Stimulated activated CD8-positive, alpha-beta memory T cell treated with anti-CD3 and anti-CD28 coated beads, Interleukin-2, amount 100 ng/mL, for 1 hour (primary cell): ENCODE data around the gene NFYC.

ENCODE experiments used
- DNase-seq, 2 donors: peaks; one replicate each; pipeline ENCODE4 v3.0.0-alpha.2; 2020; ENCODE audit warnings: low read depth in 2 of 2

Gene NFYC

DNA sequence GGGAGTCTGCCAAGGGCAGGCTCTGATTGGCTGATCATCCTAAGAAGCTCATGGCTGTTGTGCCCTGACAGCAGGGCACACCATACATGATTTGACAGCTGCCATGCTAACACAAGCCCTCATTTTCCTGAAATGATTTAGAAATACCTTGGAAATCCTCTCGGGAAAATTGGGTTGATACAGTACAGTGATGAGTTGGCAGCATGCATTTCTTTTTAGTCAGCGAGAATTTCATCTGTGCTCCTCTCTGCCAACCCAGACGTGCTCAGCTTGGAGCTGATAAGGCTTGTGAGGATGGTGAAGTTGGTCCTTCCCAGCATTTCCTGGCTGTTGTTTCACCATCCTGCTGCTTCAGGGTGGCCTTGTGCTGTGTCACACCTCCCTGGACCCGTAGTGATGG, 69.5 kb downstream of the NFYC start:
- DNase-seq = no peak

DNA sequence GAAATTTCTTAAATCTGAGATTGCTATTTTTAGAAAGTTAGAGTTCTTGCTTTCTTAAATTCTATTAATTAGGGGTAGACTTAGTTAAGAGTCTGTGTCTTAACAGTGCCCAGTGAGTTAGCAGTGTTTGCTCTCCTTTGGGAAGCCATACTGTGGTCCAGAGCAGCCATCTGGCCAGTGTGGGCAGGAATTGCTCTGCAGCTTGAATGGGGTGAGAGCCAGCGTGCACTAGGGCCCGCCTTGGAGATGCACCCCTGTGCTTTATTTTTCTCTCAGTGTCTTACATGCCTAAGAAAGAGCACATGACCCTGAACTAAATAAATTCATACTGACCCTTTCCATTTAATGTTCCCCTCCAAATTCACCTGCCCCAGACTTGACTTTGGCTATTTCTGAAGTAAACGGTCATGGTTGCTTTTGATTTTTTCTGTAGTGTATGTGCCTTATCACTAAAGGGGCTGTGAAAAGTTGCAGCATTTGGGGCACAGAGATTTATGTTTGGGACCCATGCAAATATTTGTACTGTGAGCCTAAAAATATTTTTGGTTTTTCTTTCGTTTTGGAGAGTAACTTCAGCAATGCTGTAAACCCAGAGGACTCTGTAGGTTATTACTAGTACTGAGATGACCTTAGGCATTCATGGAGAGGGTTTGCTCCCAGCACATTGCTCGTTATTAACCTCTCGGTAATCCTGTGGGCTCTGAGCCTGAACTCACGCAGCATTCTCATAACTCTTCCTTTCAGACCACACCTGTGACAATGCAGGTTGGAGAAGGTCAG, 70.8 kb downstream of the NFYC start:
- no peak for DNase-seq

DNA sequence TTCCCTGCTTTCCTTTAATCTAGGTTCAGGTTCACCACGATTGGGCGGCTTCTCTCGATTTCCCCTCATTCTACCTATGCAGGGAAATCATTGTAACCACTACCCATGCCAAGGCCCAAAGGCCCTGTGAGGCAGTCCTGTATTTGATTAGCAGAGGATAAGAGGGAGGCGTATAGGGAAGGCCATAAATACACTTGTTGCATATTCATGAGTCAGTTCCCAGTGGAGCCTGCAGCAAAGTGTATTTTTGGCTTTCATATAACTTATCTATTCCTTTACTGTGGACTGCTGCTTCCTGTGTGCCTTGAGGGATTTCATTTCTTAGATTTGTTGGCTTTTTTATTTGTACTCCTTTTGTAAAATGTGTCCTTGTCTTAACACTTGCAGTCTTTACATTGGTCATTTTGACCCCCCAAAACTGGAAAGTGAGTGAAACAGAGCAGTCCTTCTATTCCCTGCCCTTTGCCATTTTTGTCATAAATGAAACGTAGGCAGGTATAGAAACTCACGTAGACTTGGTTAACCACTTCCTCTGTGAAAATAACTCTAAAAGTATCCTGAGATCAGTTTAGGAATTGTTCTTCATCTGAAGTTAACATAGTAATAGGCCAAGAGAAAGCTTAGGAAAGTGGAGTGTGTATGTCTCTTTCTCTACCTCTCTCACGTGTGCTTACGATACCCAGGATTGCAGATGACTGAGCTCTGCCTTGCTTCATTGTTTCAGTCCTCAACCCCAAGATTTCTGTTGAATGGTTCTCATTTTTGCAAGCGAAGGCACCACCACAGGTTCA, 72.4 kb downstream of the NFYC start:
- DNase-seq = no peak

- DNase-seq = no peak
Measured at GRCh38 chr1:40764981-40765380, 73.5 kb downstream of the NFYC start.

GRCh38 chr1:40766017-40766416, 74.5 kb downstream of the NFYC start:
- DNase-seq = no peak

- no peak for DNase-seq
Measured at GRCh38 chr1:40766560-40766959, 75.1 kb downstream of the NFYC start.

DNA sequence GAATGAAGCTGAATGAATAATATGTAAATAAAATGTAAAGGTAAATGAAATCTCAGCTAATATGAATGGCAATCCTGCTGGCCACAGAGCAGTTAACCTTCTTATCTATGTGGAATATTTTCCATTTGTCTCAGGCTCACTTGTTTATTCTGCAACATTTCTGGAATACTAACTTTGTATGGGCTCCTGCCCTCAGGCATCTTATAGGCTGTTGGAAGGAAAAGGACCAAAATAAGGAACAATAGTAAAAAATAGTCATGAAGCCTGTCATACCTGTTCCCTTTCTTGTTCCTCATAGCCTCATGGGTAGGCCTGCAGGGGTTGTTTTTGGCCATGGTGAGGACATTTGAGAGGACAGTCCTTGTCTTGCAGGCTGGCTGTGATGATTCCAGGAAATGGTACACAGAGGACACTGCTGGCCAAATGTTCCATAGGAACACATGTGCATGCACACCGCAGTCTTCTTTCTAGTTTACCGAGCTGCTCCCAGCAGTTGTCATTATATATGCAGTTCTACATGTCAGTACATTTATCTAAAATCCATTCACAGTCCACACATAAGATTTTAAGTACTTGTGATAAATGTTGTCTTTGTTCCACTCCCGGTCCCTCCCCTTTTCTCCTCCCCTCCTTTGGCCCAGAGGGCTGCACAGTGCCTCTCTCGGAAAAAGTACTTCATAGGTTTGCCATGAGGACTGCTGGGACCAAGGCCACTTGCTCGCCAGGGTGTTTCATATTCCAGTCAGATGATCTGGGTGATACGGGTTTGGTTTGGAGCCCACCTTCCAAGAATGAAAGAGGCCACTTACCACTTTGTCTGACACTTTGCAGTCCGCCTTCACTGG, 76.9 kb downstream of the NFYC start:
- no peak for DNase-seq

- no peak for DNase-seq
Measured at GRCh38 chr1:40769815-40770214, 78.3 kb downstream of the NFYC start.

- DNase-seq = no peak
Measured at GRCh38 chr1:40770296-40771070, 79.0 kb downstream of the NFYC start.

DNA sequence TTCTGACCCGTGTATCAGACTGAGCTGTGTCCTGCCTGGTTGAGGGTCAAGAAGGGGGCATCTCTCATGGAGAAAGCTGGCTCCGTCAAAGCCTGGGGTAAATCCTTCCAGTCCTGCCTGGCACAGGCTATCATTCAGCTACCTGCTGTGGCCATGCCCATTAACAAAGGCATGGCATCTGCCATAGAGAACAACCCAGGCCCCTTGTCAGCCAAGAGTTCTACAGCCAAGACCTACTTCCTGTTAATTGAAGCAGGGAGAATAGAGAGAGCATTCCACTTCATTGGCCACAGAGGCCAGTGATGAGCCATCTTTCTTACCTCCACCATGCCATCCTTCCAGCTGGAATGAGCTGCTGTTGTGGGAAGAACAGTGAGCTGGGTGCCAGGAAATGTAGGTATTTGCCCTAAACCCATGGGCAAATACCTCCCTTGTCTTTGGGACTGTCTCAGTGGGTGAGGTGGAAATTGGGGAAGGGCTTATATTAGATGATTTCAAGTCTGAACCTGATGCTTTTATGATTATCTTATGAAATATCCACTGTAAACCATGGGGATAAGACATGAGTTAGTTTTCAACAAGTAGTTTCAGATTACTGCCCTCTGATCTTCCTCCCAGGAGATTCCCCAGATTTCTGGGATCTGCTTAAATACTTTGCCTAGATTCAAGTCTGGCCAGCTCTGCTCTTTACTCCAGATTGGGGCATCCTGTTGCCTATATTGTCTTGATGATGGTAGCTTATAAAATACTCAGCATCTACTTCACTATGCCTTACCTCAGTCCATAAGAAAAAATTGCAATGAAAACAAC, 80.8 kb downstream of the NFYC start:
- no peak for DNase-seq

- DNase-seq = no peak
Measured at GRCh38 chr1:40773748-40774265, 82.3 kb downstream of the NFYC start.

DNA sequence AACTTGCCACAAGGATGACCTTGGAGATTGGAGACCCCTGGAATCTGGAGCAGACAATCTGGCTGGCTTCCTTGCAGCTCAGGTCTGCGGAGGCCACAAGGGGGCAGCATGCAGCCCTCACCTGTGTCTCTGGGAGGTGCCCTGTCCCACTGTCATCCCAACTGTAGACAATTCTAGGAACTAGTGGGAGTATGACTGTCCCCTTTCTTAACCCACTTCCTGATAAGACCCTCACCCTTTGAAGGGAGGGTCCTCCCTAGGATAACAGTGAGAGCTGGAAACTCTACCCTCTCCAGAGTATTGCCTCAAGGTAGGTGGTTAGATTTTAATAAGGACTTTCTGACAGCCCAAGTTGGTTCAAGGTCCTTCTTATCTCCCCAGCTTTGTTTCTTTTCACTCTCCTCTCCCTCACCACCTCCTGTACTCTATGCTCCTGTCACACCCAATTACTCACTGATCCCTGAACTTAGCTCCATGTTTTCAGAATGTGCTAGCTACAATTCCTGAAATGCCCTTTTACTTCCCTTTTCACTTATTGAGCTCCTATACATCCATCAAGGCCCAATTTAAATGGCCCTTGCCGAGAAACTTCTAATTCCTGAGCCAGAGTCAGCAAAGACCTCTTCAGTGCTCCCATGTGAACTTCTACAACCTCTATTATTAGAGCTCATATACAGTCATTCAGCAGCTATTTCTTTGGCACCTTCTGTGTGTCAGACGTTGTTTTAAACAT, 82.9 kb downstream of the NFYC start:
- DNase-seq = peak; percentile 34 to 55

DNA sequence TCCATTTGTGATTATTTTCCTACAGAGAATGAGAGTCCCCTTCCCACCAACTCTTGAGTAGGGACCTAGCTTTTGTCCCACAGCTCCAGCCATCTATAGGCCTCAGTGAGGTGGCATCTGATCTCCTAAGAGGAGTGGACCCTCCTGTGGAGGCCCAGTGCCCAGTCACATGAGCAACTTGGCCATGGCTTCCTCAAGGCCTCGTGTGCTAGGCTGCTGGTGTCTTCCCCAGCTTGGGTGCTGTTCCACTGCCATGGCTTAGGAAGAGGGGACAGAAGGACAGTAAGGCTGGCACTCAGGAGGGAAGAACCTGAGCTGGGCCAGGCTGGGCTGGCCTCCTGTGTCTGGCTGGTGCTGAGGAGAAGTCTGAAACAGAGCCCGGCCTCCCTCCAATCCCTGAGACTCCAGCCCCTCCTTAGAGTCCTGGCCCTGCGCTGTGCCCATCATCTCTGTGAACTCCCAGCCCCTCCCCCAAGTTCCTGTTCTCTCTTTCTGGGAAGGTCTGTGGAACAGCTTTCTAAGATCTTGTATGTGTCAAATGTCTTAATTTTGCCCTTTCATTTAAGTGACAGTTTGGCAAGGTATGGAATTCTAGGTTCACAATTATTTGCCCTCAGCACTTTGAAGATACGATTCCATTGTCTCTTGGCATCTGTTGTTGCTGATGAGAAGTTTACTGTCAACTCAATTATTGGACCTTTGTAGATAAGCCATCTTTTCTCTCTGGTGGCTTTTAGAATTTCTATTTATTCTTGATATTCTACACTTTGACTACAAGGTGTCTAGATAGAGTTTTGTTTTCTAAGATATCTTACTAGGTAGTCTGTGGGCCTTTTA, 85.0 kb downstream of the NFYC start:
- DNase-seq = no peak

DNA sequence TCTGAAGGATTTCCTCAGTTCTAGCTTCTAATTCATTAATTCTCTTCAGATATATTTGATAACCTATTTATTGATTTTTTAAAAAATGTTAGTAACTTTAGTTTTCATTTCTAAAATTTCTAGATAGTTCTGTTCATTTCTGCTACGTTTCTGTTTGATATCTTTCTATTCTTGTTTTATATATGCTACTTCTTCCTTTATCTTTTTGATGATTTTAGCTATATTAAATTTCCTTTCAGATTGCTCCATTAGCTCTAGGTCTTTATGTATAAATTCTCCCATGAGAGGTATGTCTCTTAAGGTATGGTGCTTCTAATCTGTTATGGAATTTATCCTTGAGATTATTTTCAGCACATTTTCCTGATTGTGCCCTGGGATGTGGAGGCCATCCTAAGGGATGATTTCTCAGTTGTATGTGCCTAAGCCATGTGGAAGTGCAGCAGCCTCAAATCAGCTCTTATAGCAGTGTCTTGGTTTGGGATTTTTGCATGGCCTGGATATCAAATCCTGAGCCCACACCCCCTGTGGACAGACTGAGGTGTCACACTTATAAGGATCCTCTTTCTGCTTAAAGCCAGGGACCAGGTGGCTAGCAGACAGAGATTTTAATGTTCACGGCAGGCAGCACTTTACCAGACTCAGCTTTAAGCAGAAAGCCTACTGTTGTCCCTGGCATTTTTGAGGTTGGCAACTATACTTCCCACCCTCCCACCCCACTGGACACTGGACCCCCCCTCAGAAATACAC, 85.9 kb downstream of the NFYC start:
- no peak for DNase-seq

DNA sequence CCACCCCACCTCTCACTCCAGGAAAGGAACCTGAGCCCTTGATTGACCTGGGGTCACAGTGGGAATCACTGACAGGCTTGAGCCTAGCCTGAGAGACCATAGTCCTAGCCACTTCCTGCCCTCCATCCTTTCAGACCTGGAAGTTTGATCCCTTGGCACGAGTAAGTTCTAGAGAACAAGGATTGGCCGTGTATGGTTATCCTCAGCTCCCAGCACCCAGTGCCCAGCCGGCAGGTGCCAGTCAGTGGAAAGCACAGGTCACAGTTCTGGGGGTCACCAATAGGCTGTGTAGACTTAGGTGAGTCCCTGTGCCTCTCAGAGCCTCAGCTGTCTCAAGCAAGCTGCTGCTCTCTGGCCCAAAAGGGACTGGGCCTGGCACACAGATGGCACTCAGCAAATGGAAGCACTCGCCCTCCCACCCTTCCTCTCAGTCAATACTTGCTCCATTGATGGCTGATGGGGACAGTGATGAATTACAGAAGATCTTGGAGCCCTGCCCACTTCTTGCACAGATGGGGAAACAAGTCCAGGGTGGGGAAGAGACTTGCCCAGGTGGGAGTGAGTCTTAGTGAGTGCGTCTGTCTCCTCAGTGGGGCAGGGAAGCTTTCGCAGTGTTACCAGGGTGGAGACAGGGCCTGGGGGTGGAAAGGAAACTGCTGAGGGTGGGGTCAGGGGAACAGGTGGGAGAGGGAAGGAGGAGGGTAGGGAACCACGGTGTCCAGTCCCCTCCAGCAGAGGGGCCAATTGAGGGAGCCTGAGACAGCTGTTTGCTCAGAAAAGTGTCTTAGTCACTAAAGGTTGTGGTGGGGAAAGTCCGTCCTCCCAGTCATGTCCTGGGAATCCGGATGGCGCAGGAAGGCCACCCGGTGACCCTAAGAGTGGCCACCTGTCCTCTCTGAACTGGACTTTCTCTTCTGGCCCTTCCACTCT, 89.4 kb downstream of the NFYC start:
- no peak for DNase-seq

GRCh38 chr1:40781608-40781971, 90.1 kb downstream of the NFYC start:
- no peak for DNase-seq

DNA sequence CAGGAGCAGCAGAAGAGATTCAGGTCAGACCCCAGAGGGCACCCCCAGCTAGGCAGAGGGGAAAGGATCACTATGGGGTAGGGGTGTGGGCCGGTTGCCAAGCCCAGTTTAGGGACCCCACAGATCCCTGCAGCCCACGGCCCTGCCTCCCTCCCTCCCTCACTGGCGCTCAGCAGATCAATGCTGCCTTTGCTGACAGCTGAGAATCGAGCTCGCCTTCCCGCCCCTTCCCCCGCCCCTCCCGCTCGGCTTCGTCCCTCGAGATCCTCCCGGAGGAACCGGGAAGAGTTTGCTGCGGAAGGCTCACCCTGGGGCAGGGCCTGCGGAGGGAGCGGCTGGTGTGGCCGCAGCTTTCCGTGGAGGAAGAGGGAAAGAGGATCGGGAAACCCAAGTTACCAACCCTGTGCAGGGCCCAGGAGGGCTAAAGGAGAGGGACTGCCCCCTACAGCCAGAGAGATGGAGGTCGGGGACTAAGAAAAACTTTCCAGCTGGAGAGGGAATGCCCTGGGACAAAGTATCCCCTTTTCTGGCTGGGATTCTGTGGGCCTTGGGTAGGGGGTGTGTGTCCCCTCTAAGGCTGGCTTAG, 91.0 kb downstream of the NFYC start:
- DNase-seq = no peak
